Mesendoderm (in vitro differentiated cells): ENCODE results near the gene MR1. TPM values are rescaled to one million over a fixed set of nuclear protein-coding genes. Genes with fewer than 3 reads are reported as not detected.

Experiments
- DNase-seq: peaks from one replicate; pipeline ENCODE4 v3.0.0; 2013
- H2AK5ac ChIP-seq: 2 replicates; pipeline ENCODE4 v1.6.1; 2013; ENCODE audit warnings: low read length, inconsistent platforms
- H2BK120ac ChIP-seq: 2 replicates; pipeline ENCODE4 v1.6.1; 2013; ENCODE audit warnings: low read depth, mild to moderate bottlenecking, low read length, moderate library complexity, mixed read lengths
- H2BK15ac ChIP-seq: replicated peaks from 2 replicates; pipeline ENCODE4 v1.6.1; 2013; ENCODE audit warnings: low read depth, mild to moderate bottlenecking, moderate library complexity
- H2BK5ac ChIP-seq: 2 replicates; pipeline ENCODE4 v1.6.1; 2013; ENCODE audit warnings: low read length, inconsistent platforms
- H3K18ac ChIP-seq: 2 replicates; pipeline ENCODE4 v1.6.1; 2013; ENCODE audit warnings: mild to moderate bottlenecking, low read length, mixed read lengths
- H3K23ac ChIP-seq: one replicate; pipeline ENCODE4 v1.6.1; 2013; ENCODE audit warnings: low read length
- H3K27ac ChIP-seq: 2 replicates; pipeline ENCODE4 v1.5.1; 2013; ENCODE audit warnings: low read depth, mild to moderate bottlenecking, inconsistent platforms, low read length, moderate library complexity
- H3K27me3 ChIP-seq: 2 replicates; pipeline ENCODE4 v1.6.1; 2013; ENCODE audit warnings: low read length, control low read depth, mild to moderate bottlenecking, inconsistent platforms; ENCODE audit not compliant: insufficient read depth, poor library complexity
- H3K36me3 ChIP-seq: 2 replicates; pipeline ENCODE4 v1.6.1; 2013; ENCODE audit warnings: low read length, inconsistent platforms; ENCODE audit not compliant: control insufficient read depth, insufficient read depth
- H3K4ac ChIP-seq: one replicate; pipeline ENCODE4 v1.6.1; 2013; ENCODE audit warnings: low read depth, mild to moderate bottlenecking, low read length, moderate library complexity
- H3K4me1 ChIP-seq: 2 replicates; pipeline ENCODE4 v1.6.1; 2013; ENCODE audit warnings: low read depth, low read length, inconsistent platforms; ENCODE audit not compliant: control insufficient read depth
- H3K4me2 ChIP-seq: 2 replicates; pipeline ENCODE4 v1.6.1; 2013; ENCODE audit warnings: low read length
- H3K4me3 ChIP-seq: 2 replicates; pipeline ENCODE4 v1.5.1; 2013; ENCODE audit warnings: mild to moderate bottlenecking, low read length
- H3K56ac ChIP-seq: one replicate; pipeline ENCODE4 v1.6.1; 2013; ENCODE audit warnings: low read length
- H3K79me1 ChIP-seq: 2 replicates; pipeline ENCODE4 v1.6.1; 2013; ENCODE audit warnings: low read length, inconsistent platforms
- H3K79me2 ChIP-seq: 2 replicates; pipeline ENCODE4 v1.6.1; 2013; ENCODE audit warnings: mild to moderate bottlenecking, low read length; ENCODE audit not compliant: control insufficient read depth, insufficient read depth
- H3K9ac ChIP-seq: 2 replicates; pipeline ENCODE4 v1.6.1; 2013; ENCODE audit warnings: low read length, inconsistent platforms
- H4K5ac ChIP-seq: one replicate; pipeline ENCODE4 v1.6.1; 2013; ENCODE audit warnings: low read length
- H4K8ac ChIP-seq: one replicate; pipeline ENCODE4 v1.6.1; 2013; ENCODE audit warnings: low read depth, mild to moderate bottlenecking, control low read depth, low read length, moderate library complexity
- WGBS: extraction: QIAGEN DNeasy Blood & Tissue Kit; methylation state at CpG from one replicate; pipeline ENCODE4 v1.1.7; 2013; ENCODE audit warnings: low lambda C conversion rate, missing lambda C conversion rate; ENCODE audit not compliant: insufficient coverage; ENCODE audit errors: extremely low coverage; 5-methylcytosine and 5-hydroxymethylcytosine counted together
- polyA plus RNA-seq, 2 experiments: library from polyadenylated mRNA; stranded (reverse); fragments of 200-250 nt; gene quantifications; one replicate each; pipeline ENCODE4 v1.2.3, GENCODE V29; 2013

The MR1 gene
- 0.06 TPM for polyA plus RNA-seq (2013, experiment 1 of 2)
- polyA plus RNA-seq (2013, experiment 2 of 2): 0.07 TPM

DNA sequence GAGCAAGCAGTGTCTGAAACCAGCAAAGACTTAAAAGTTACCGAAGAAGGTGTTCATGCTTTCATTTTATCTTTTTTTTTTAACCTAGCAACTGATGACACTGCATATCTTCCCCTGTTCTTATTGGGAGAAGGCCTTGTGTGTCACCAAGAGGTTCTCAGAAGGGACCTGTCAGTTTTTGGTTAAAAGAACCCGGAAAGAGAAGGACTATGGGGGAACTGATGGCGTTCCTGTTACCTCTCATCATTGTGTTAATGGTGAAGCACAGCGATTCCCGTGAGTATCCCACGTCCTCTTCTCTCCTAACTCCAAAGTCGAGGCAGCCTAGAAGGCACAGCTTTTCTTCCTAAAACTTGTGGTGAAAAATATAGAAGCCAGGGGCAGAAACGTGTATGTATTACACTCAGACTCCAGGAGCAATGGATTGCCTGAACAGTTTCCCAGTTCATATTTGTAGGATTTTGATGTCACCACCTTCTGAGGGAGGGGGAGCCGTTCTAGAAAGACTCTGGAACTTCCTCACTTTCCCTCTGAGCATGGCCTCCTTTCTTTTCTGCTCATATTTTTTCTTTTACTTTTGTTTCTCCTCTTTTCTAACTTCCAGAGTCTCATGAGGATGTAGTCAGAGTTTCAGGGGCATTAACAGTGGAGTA lies at the start of gene MR1:
Gene MR1, plus strand, starts transcription at position 185 of the 653 bp plus-strand sequence. Its CDS starts 25 bp downstream, at position 210.
- Histone ChIP-seq H3K36me3 (no peaks in the 10 kb centered on the region), H3K18ac (no peak within 1 kb of the TSS), H3K56ac (no peak within 1 kb of the TSS), H3K79me2 (no peaks in the 10 kb centered on the region), H2BK15ac (no peak within 1 kb of the TSS), H3K4me1 (peaks cover 5% of the 10 kb centered on the region), H3K4me3 (no peak within 1 kb of the TSS), H3K27ac (no peak within 1 kb of the TSS), H3K9ac (no peak within 1 kb of the TSS), H2AK5ac (no peak within 1 kb of the TSS), H3K23ac (no peak within 1 kb of the TSS), H2BK5ac (no peak within 1 kb of the TSS), H3K79me1 (no peaks in the 10 kb centered on the region), H4K5ac (no peak within 1 kb of the TSS), H4K8ac (no peak within 1 kb of the TSS), H3K4me2 (no peak within 1 kb of the TSS), H2BK120ac (no peak within 1 kb of the TSS), H3K4ac (no peak within 1 kb of the TSS), H3K27me3 (no peaks in the 10 kb centered on the region)
- no CpG with 5 or more reads among the region's 9 CpGs for WGBS
- DNase-seq: peak; percentile 73

DNA sequence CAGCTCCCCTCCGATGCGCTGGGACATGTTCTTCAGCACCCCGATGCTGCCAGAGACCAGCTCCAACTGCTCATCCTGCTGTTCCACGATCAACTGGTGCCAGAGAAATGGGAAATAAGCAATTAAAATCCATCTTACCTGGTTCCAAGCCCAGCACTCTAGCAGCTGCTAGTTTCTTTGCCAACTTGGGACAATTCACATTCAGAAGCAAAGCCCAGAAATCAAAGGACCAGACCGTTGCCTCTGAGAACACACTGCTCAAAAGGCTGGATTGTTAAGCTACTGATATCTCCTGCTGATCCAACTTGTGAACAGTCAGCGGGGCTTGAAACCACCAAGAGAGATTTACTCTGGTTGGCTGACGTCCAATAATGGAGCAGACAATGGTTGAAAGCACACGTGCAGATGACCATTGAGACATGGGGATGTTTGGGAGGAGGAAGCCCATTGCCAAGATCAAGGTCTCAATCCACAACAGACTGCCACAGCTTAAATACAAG lies 45.5 kb upstream of the MR1 start:
- Histone ChIP-seq H2BK120ac (no peak overlapping the region), H3K18ac (no peak overlapping the region), H3K4me1 (no peaks in the 10 kb centered on the region), H3K27me3 (no peaks in the 10 kb centered on the region), H2BK15ac (no peak overlapping the region), H3K56ac (no peak overlapping the region), H3K4ac (no peak overlapping the region), H3K79me2 (no peaks in the 10 kb centered on the region), H2AK5ac (no peak overlapping the region), H3K36me3 (peaks cover 12% of the 10 kb centered on the region), H4K5ac (no peak overlapping the region), H3K4me3 (no peak overlapping the region), H3K79me1 (no peaks in the 10 kb centered on the region), H3K4me2 (no peak overlapping the region), H4K8ac (no peak overlapping the region), H3K27ac (no peak overlapping the region), H3K23ac (no peak overlapping the region), H3K9ac (no peak overlapping the region), H2BK5ac (no peak overlapping the region)
- no peak for DNase-seq
- WGBS: no CpG with 5 or more reads among the region's 8 CpGs

DNA sequence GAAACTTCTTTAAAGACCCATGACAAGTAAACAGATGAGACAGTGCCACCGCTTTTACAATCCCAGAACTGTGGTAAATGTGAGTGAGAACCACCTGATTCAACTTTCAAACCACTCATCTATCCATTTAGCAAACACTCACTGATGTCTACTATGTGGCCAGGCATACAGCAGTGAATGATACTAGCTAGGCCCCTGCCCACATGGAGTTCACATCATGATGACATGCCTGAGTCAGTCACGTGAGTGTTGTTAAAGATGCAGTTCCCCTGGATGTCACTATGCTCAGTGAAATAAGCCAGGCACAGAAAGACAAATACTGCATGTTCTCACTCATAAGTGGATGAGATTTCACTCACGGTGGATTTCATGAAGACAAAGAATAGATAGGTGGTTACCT lies 39.5 kb upstream of the MR1 start:
- Histone ChIP-seq H3K4ac (no peak overlapping the region), H3K4me1 (no peaks in the 10 kb centered on the region), H4K5ac (no peak overlapping the region), H3K56ac (no peak overlapping the region), H2AK5ac (no peak overlapping the region), H2BK15ac (no peak overlapping the region), H2BK120ac (no peak overlapping the region), H3K79me1 (no peaks in the 10 kb centered on the region), H3K36me3 (peaks cover 2% of the 10 kb centered on the region), H3K9ac (no peak overlapping the region), H2BK5ac (no peak overlapping the region), H3K23ac (no peak overlapping the region), H3K27ac (no peak overlapping the region), H3K27me3 (no peaks in the 10 kb centered on the region), H3K18ac (no peak overlapping the region), H4K8ac (no peak overlapping the region), H3K4me2 (no peak overlapping the region), H3K79me2 (no peaks in the 10 kb centered on the region), H3K4me3 (no peak overlapping the region)
- peak; percentile 37 for DNase-seq
- no CpG with 5 or more reads among the region's 3 CpGs for WGBS

DNA sequence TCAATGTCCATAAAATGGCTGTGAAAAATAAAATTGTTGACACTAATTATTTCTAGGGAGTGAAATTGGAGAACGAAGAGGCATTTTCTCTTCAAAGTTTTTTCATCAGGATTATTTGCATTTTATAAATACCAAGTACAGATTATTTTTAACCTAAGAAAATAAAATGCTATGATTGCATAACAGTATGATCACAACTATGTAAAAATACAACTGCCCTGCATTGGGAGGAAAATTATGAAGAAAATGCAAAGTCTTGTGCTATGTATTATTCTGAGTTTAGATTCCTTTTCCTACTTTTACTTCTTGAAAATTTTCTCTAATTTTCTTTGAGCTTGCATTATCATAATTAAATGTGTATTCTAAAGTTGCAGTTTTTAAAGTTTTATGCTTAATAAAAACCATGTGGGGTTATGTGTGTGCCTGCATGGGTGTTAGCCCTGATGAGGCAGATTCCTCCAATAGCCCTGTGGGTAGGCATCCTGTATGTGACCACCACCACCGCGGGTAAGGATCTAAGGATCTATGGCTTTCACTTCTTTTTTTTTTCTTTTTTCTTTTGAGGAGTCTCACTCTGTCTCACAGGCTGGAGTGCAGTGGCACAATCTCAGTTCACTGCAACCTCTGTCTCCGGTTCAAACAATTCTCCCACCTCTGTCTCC lies 35.8 kb upstream of the MR1 start:
- no peak overlapping the region for H3K4ac ChIP-seq
- H2BK5ac ChIP-seq: no peak overlapping the region
- H3K9ac ChIP-seq: no peak overlapping the region
- H2BK15ac ChIP-seq: no peak overlapping the region
- no peak overlapping the region for H4K5ac ChIP-seq
- H2AK5ac ChIP-seq: no peak overlapping the region
- no peaks in the 10 kb centered on the region for H3K27me3 ChIP-seq
- H3K4me1 ChIP-seq: no peaks in the 10 kb centered on the region
- H3K23ac ChIP-seq: no peak overlapping the region
- H3K79me2 ChIP-seq: no peaks in the 10 kb centered on the region
- no peak overlapping the region for H3K27ac ChIP-seq
- no peak overlapping the region for H4K8ac ChIP-seq
- H3K56ac ChIP-seq: no peak overlapping the region
- DNase-seq: no peak
- WGBS: no CpG with 5 or more reads among the region's 4 CpGs
- H3K18ac ChIP-seq: no peak overlapping the region
- H2BK120ac ChIP-seq: no peak overlapping the region
- H3K4me2 ChIP-seq: no peak overlapping the region
- no peak overlapping the region for H3K4me3 ChIP-seq
- no peaks in the 10 kb centered on the region for H3K79me1 ChIP-seq
- no peaks in the 10 kb centered on the region for H3K36me3 ChIP-seq

DNA sequence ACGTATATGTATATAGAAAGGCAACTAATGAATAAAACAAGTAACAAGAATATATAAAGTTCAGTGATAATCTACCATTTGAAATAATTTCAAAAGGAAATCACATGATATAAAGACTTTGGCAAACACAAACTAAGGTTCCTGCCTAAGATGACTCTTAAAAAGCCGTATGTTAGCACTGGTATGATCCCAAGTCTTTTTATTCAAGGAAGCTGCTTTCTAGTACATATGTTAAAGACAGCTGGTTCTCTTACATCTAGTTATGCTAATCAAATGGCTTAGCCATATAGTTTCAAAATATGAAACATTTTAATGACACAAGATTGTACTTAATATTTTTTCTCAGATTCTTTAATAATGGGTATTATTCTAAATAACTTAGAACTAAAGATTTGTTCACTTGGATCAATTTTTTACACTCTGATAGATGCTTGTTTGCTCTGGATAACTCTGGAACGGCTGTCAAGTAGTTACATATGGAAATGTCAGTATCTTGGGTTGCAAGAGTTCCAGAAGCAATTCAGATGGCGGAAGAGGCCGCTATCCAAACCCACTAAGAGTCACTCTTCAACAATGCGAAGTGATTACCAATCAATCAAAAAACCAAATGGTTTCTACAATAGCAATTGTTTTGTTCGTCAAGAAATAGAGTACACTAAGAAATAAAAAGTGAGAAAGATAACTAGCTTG lies 32.5 kb upstream of the MR1 start:
- Histone ChIP-seq H2AK5ac (no peak overlapping the region), H2BK120ac (no peak overlapping the region)
- no CpG with 5 or more reads among the region's 7 CpGs for WGBS

More for the DNA sequence above, 32.5 kb upstream of the MR1 start:
- no peak for DNase-seq
- no peak overlapping the region for H4K5ac ChIP-seq
- no peak overlapping the region for H3K18ac ChIP-seq
- H3K4ac ChIP-seq: no peak overlapping the region
- H3K27me3 ChIP-seq: no peaks in the 10 kb centered on the region
- H2BK5ac ChIP-seq: no peak overlapping the region
- H3K56ac ChIP-seq: no peak overlapping the region
- H3K79me1 ChIP-seq: no peaks in the 10 kb centered on the region
- no peak overlapping the region for H4K8ac ChIP-seq
- H3K4me3 ChIP-seq: no peak overlapping the region
- H3K4me2 ChIP-seq: no peak overlapping the region
- H3K23ac ChIP-seq: no peak overlapping the region
- no peaks in the 10 kb centered on the region for H3K79me2 ChIP-seq
- H3K36me3 ChIP-seq: no peaks in the 10 kb centered on the region
- no peak overlapping the region for H3K27ac ChIP-seq
- no peaks in the 10 kb centered on the region for H3K4me1 ChIP-seq
- H2BK15ac ChIP-seq: no peak overlapping the region
- no peak overlapping the region for H3K9ac ChIP-seq
